GM18870 (cell line): Measurements from ENCODE around the gene MRTFA.
"Not testable (repeated sequence)": the region's sequence is repeated elsewhere in the genome, so short reads cannot be mapped to it uniquely, and the experiment has no call there.

ENCODE experiments used
- ATAC-seq: cut with Tn5 transposase; IDR thresholded peaks from one replicate; pipeline ENCODE4 v1.9.1; 2021; ENCODE audit warnings: moderate library complexity; ENCODE audit not compliant: unreplicated experiment

Gene MRTFA

DNA sequence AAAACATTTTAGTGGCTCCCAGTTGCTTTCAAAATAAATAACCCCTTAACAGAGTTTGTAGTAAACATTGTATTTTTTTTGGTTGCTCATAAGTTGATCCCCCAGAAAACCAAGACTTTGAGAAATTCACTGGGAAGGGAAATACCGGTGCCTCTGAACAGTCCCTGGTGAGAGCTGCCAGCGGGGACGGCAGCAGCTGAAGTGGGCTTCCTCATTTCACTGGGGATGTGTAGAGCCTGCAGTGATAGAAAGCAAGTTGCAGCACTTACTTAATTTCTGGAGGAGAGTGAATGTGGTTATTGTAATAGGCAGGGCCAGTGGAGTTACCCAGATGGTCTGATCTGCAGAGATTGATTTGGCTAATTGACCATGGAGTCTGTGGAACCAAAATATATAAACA is 24.2 kb upstream of the MRTFA start:
- ATAC-seq: no peak

DNA sequence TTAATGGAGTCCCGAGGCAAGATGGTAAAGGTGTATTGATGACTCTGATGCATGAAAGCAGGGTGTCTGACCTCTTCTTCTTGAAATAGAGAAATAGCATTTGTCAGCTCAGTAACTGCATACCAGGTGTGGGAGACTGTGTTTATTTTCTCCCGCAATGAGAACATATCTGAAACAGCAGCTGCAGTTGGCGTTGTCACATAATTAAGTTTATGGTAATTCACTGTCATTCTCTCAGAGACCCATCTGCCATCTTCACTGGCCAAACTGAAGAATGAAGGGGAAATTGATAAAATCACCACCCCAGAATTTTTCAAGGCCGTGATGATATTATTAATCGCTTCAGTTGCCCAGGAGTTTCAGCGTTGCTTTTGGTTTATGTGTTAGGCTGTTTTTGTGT is 22.6 kb upstream of the MRTFA start:
- ATAC-seq: no peak

DNA sequence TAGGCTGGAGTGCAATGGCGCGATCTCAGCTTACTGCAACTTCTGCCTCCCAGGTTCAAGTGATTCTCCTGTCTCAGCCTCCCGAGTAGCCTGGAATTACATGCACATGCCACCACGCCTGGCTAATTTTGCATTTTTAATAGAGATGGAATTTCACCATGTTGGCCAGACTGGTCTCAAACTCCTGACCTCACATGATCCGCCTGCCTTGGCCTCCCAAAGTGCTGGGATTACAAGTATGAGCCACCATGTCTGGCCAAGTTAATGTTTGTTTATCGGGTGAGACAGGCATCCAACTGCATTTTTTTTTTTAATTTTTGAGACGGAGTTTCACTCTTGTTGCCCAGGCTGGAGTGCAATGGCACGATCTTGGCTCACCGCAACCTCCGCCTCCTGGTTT is 20.1 kb upstream of the MRTFA start:
- ATAC-seq: not testable (repeated sequence)

DNA sequence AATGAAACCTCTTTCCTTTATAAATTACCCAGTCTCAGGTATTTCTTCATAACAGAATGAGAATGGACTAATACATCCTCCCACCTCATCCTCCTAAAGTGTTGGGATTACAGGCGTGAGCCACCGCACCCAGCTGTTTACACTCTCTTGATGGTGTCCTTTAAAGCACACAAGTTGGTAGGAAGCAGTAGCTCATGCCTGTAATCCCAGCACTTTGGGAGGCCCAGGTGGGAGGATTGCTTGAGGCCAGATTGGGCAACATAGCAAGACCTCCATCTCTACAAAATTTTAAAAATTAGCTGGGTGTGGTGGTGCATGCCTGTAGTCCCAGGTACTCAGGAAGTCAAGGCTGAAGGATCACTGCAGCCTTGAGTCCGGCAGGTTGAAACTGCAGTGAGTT is 19.4 kb upstream of the MRTFA start:
- ATAC-seq: not testable (repeated sequence)

DNA sequence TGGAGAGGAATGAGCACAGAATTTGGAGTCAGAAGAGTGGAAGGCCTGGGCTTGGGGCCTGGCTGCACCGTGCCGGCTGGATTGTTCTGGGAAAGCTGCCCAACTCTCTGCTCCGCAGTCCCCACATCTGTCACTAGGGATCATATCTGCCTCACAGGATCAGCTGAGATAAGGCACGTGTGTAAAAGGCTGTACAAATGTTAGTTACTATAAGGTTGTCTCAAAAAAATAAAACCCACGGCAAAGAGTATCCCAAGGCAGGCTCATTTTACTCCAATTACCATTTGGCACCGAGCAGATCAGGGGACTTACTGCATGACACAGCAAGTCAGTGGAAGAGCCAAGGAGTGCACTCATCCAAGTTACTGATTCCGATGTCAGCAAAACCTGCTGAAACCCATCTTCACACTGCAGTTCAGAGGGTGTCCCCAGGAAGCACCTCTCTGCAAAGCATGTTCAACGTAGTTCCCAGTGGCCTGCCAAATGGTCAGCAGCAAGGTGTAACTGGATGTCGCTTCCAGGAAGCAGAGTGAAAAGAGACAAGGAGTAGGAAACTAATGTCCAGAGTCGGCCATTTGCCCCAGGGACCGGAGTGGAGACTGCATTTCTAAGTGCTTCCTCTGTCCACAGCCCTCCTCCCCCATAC is 18.1 kb upstream of the MRTFA start:
- ATAC-seq: no peak

DNA sequence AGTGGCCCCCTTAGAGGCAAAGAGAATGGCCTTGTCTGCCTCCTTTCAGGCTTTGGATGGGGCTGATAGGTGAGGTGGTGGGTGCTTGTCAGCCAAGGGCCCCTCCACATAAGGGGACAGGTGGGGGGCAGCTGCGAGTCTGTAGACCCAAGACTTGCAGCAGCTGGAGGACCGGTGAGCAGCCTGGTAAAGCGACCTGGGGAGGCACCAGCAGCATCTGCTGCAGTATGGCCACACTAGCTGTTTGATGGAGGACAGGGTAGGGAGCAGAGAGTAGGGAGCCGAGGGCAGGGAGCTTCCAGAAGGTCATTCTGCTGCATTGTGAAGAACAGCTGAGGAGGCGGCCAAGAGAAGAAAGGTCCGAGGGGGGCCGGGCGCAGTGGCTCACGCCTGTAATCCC is 16.8 kb upstream of the MRTFA start:
- no peak for ATAC-seq

DNA sequence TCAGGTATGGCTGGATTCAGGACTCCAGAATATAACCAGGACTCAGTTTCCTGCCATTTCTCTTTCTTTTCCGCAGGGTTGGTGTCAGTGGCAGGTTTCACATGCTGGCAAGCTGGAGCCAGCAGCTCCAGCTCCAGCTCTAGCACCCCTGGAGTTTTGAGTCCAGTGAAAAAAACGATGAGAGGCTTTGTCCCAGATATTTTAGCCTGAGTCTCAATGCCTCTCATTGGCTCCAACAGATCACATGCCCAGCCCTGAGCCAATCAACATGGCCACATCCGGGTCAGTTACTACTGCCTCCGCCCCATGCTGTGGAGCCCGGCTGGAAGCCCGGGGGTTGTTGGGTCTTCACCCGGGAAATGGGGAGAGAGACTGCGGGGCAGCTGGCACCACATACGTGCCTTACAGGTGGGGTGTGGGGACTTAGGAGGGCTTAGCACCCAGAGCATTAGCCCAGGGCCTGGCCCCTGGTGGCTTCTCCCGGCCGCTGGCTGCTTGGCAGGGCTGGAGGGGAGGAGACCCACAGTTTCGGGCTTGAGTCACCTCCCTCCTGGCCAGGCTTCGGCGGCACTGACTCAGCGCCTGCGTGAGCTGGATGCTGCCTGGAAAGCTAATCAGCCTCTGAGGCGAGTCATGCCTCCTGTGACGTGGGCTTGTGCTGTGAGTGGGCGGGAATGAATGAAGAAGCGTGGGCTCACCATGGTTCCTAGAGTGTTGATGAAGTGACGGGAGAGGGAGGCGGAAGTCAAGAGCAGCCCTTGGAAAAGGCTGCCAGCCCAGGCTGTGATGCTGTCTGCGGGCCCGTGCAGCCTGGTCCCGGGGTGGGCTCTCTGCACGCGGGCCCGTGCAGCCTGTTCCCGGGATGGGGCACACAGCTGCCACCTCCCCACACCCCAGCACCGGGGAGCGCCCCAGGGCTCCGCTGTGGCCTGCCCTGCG is 15.3 kb upstream of the MRTFA start:
- no peak for ATAC-seq

DNA sequence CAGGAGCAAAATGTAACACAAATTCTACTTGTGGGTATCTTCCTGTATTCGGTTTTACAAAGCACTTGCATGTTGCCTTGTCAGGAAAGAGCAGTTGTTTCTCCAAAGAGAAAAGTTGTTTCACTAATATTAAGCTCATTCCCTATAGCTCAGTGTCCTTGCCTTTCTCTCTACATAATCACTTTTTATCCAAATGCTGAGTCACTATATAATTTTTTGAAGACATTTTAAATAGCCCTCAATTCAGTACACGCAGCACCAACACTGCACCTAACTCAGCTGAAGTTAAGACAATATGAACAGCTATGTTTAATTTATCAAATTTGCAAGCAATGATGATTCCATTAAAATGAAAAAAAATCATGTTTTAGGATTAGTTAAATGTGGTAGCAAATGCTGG is 14.5 kb upstream of the MRTFA start:
- ATAC-seq: no peak

DNA sequence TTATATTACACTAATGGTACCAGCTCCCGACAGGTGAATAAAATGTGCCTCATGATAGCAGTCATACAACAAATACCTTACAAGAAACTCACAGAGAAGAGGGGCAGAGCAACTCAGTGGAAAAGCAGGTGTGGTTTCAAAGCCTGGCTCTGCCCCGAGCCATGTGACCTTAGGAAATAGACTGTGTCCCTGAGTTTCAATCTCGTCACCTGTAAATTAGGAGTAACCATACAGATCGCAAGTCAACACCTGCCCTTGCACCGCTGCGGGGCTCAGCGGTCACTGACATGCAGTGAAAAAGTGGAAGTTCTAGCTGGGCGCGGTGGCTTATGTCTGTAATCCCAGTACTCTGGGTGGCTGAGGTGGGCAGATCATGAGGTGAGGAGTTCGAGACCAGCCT is 11.9 kb upstream of the MRTFA start:
- ATAC-seq: no peak

DNA sequence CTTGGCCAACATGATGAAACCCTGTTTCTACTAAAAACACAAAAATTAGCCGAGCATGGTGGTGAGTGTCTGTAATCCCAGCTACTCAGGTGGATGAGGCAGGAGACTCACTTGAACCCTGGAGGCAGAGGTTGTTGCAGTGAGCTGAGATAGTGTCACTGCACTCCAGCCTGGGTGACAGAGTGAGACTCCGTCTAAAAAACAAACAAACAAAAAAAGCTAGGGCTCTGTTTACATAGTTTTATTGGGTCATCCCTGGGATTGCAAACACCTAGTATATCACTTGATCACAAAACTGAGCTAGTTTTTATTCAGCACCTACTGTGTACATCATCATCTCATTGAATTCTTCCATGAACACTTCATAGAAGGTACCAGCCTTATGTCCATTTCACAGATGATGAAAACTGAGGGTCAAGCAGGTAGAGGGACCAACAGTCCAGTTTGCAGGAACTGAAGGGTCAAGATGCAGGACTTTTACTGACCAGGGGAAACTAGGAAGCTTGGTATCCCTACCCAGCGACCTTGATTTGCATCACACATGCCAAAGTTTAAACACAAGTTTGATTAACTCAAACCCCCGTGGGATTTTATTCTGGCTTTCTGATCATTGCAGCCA is 9.2 kb upstream of the MRTFA start:
- ATAC-seq: no peak

DNA sequence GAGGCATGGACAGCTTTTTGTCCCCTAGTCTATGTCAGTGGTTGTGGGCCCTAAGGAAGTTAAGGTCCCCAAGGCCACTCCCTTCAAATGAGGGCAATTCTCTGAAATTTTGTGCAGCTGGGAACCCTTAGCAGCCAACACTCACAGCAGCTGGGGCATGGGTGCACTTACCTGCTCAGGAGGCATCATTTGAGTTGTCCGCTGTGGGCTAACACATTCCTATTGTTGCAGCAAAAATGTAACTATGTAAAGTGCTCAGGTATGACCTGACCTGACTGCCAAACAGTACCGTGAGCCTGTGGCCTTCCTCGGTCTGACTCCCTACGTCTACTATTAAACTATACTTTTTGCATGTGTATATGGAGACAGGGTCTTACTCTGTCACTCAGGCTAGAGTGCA is 5.8 kb upstream of the MRTFA start:
- ATAC-seq: no peak

DNA sequence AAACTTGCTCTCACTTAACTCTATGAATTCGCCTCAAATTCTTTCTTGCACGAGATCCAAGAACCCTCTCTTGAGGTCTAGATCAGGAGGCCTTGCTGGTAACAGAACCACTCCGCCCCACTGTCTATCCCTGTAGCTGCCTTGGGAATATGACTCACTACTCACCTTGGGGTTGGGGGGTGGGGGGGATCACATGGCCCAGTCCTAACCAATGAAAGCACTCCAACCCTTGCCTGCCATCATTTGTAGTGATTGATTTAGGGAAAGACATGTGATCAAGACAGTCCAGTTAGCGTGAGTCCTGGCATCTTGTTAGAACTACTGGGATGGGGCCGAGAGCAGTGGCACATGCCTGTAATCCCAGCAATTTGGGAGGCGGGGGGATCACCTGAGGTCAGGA is 4.8 kb upstream of the MRTFA start:
- no peak for ATAC-seq

DNA sequence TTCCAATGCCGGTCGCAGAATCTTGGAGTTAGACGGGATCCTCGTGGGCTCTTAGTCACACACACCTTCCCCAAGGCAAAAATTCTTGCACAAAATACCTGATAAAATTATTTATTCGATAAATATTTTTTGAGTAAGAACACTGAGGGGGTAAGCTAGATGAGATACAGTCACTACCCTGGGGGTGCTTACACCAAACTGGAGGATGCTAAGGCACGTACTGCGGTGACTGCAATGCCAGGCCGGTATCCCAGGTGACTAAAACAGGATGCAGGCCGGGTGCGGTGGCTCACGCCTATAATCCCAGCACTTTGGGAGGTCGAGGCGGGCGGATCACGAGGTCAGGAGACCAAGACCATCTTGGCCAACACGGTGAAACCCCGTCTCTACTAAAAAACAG is 1.7 kb upstream of the MRTFA start:
- no peak for ATAC-seq

DNA sequence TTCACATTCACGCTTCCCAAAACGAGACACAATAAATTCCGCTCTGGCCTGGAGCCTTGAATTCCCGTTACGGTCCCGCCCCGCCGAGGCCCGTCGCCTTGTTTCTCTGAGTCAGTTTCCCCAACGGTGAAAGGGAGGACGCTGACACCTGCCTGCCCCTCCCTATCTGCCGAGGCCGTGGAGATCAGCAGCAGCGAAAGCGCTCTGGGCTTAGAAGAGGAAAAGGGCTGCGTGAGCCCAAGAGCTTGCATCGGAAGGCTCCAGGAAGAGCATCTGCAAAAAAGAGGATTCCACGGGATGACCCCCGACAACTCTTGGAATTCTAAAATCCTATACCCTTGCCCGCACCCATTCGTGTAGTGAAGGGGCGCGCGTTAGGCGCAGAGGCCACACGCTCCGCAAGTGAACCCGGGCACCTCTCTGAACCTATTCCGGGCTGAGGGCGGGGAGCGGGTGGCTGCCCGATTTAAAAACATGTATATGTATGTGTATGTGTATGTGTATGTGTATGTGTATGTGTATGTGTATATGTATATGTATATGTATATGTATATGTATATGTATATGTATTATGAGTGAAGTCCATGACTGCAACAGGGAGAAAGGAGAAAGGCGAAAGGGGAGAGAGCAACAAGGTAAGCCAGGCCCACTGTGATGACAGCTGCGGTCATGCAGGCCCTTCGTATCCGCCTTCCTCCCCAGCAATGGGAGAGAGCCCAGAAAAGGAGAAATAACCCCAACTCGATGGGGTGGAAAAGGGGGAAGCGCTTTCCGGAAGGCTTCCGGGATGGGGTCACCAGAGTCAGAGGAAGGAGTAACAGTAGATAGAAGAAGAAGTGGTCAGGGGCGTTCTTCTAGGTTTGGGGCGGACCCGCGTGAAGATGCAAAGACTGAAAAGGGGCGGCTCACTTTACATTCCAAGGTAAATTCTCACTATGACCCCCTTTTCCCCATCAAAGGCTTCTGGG is 948 bp upstream of the MRTFA start:
- ATAC-seq: no peak

DNA sequence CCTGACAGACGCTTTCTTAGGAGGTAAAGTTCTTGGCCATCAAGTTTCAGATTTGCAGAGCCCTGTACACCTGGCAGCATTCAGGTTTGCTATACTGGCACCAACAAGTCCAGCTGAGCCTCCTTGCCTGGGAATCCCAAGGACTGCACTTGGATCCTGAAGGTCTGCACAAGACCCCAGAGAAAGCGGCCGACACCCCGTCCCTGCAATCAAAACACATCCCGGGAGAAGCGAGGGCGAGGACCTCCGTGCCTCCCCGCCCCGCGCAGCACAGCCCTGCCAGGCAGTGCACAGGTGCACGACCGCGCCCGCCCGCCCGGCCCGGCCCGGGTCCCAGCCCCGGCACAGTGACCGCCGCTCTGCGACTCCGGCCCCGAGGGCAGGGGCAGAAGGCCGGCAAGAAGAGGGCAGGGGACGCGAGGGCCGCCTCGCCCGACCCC is 559 bp downstream of the MRTFA start:
- no peak for ATAC-seq

DNA sequence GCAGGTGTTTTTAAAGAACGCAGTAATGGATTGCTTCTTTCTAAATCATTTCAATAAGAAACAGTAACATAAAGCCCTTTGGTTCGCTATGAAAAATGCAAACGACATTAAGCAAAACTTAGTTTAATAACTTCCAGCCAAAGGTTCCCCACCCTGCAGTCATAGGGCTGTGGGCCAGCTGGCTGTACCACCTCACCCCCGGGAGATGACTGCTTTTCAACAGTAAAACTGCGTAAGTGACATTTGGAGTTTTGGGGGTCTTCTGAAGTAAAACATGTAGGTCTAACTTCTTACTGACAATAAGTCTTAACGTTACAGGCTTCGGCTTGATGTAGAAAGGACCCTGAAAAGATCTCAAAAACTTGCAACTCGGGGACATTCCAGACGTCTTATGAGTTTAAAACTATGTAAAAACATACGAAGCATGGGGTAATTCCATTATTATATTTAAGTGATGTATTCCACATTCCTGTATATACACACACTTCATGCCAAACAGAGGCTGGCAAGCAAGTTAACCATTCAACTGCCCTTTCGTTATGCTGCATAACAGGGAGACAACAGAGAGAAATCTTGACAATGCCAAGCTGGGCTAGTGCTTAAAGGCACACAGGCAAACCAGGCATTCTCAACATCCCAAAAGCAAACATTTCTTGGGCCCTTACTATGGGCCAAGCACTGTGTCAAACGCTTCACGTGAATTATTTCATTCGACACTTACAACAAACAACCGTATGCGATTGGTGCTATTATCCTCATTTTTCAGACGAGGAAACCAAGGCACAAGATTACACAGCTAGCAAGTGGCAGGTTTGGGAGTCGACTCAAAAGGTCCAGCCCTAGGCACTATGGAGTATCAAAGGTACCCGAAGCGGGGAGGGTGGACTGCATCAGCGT is 1.2 kb downstream of the MRTFA start:
- ATAC-seq: no peak

DNA sequence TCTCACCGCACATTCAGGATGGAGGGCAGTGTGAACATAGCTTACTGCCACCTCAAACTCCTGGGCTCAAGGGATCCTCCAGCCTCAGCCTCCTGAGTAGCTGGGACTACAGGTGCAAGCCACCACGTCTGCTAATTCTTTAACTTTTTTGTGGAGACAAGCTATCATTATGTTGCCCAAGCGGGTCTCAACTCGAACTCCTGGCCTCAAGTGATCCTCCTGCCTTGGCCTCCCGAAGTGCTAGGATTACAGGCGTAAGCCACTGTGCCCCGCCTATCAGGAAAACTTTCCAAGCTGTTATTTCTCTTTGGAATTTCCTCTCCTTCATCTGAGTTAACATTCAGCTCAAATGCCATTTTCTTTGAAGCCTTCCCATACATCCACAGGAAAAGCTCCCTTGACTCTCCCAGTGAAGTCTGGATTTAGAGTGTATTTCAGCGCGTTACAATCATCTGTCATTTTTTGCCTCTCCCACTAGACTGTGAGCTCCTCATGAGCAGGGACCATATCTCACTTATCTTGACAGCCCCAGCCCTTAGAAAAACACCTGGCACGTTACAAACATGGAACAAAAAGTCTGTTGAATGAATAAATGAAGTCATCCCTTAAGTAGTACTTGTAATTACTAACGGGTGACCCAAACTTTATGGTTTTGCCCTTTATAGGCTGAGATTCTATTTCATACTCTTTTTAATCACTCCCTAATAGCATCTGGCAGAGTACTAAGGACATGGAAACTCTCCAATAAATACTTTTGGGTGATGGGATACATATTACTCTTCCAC is 2.2 kb downstream of the MRTFA start:
- no peak for ATAC-seq

DNA sequence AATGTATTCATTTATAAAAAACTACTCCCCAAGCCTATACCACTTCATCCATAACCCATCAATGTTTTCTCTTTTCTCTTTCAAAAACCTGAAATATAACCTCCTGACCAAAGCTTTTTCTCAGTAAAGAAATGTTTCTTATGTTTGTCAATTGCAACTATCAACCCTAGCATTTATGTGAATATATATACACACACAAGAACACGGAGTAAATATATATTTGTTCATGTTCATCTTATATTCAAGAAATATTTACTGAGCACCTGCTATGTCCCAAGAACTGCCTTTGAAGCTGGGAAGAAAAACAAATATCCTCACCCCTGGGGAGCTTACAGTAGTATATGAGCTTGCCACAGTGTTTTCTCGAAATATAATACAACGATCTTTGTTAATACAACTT is 3.5 kb downstream of the MRTFA start:
- ATAC-seq: no peak

DNA sequence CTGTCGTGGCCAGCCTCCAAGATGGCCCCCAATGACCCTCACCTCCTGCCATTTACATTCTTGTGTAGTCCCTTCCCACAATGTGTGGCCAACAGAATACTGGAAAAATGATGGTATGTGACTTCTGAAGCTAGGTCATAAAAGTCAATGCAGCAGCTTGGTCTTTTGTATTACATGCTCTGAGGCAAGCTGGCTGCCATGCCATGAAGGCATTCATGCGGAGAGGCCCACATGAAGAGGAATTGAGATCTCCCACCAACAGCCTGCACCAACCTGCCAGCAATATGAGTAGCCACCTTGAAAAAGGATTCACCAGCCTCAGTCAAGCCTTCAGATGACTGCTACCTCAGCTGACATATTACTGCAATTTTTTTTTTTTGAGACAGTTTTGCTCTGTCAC is 4.6 kb downstream of the MRTFA start:
- ATAC-seq: no peak
